ENCODE measurements around the gene TMEM164.

GRCh38 chrX:110066488-110067225 is 63.7 kb downstream of the TMEM164 start:
- TF ChIP-seq CTCF (IDR thresholded peaks at IDR 0.05) (no peak), POLR2A (IDR thresholded peaks at IDR 0.05) (no peak)

Measured in adrenal gland (tissue), 5 donors.